Measurements from ENCODE around the gene IL1RAPL1. TPM values are rescaled to one million over a fixed set of nuclear protein-coding genes. Genes with fewer than 3 reads are reported as not detected.

Gene IL1RAPL1
- total and polyA plus RNA-seq, 2 donors (not counting 1 experiment from before 2014, with no cell fraction given), result 0.25 to 2.8 TPM

GRCh38 chrX:28675173-28675572 is 87.9 kb downstream of the IL1RAPL1 start:
- Histone ChIP-seq H2AFZ (ENCODE audit: low read length) (no peak overlapping the region), H3K79me2 (ENCODE audit: control insufficient read depth, insufficient read depth, low read length) (no peaks in the 10 kb centered on the region), H3K9me3 (ENCODE audit: control insufficient read depth, insufficient read depth, low read depth, low read length) (no peaks in the 10 kb centered on the region), H3K4me3 (replicated peaks in 1 of 4; ENCODE audit: control extremely low read depth in 1 of 4, insufficient read depth in 1 of 4, low read depth in 3 of 4, low read length in 4 of 4) (no peak overlapping the region), H3K4me2 (ENCODE audit: extremely low read depth, insufficient read depth, low read length) (no peak overlapping the region), H3K27ac (ENCODE audit: insufficient read depth, low read length) (no peak overlapping the region), H3K27me3 (ENCODE audit: control insufficient read depth, insufficient read depth, low read length) (no peaks in the 10 kb centered on the region), H3K9ac (ENCODE audit: insufficient read depth, low read length) (no peak overlapping the region), H4K20me1 (ENCODE audit: control insufficient read depth, extremely low read depth, insufficient read depth, low read length) (no peaks in the 10 kb centered on the region), H3K4me1 (ENCODE audit: control insufficient read depth, extremely low read depth, insufficient read depth, low read length) (no peaks in the 10 kb centered on the region), H3K36me3 (ENCODE audit: control insufficient read depth, insufficient read depth, low read length) (no peaks in the 10 kb centered on the region)
- TF ChIP-seq, protein P1, sequence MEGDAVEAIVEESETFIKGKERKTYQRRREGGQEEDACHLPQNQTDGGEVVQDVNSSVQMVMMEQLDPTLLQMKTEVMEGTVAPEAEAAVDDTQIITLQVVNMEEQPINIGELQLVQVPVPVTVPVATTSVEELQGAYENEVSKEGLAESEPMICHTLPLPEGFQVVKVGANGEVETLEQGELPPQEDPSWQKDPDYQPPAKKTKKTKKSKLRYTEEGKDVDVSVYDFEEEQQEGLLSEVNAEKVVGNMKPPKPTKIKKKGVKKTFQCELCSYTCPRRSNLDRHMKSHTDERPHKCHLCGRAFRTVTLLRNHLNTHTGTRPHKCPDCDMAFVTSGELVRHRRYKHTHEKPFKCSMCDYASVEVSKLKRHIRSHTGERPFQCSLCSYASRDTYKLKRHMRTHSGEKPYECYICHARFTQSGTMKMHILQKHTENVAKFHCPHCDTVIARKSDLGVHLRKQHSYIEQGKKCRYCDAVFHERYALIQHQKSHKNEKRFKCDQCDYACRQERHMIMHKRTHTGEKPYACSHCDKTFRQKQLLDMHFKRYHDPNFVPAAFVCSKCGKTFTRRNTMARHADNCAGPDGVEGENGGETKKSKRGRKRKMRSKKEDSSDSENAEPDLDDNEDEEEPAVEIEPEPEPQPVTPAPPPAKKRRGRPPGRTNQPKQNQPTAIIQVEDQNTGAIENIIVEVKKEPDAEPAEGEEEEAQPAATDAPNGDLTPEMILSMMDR (conservative IDR thresholded peaks at IDR 0.05 in 1 of 2, IDR thresholded peaks at IDR 0.05 in 1 of 2; ENCODE audit: low read depth in 1 of 2, low read length in 2 of 2), result no peak
- no peak for TF ChIP-seq EZH2 (IDR thresholded peaks at IDR 0.05; ENCODE audit: low read length, missing control alignments)
- DNase-seq (ENCODE audit: low read depth in 2 of 2), result no peak

GRCh38 chrX:28693101-28693500 is 105.9 kb downstream of the IL1RAPL1 start:
- no peaks in the 10 kb centered on the region for H3K79me2 ChIP-seq (ENCODE audit: control insufficient read depth, insufficient read depth, low read length)
- H2AFZ ChIP-seq (ENCODE audit: low read length), result no peak overlapping the region
- H3K9ac ChIP-seq (ENCODE audit: insufficient read depth, low read length), result no peak overlapping the region
- no peaks in the 10 kb centered on the region for H4K20me1 ChIP-seq (ENCODE audit: control insufficient read depth, extremely low read depth, insufficient read depth, low read length)
- no peaks in the 10 kb centered on the region for H3K27me3 ChIP-seq (ENCODE audit: control insufficient read depth, insufficient read depth, low read length)
- TF ChIP-seq, protein P1 (conservative IDR thresholded peaks at IDR 0.05 in 1 of 2, IDR thresholded peaks at IDR 0.05 in 1 of 2; ENCODE audit: low read depth in 1 of 2, low read length in 2 of 2), result no peak
- no peak for TF ChIP-seq EZH2 (IDR thresholded peaks at IDR 0.05; ENCODE audit: low read length, missing control alignments)
- H3K4me3 ChIP-seq (replicated peaks in 1 of 4; ENCODE audit: control extremely low read depth in 1 of 4, insufficient read depth in 1 of 4, low read depth in 3 of 4, low read length in 4 of 4), result no peak overlapping the region
- no peaks in the 10 kb centered on the region for H3K4me1 ChIP-seq (ENCODE audit: control insufficient read depth, extremely low read depth, insufficient read depth, low read length)
- no peaks in the 10 kb centered on the region for H3K9me3 ChIP-seq (ENCODE audit: control insufficient read depth, insufficient read depth, low read depth, low read length)
- peak in 1 of 2 donors; percentile 2 for DNase-seq (ENCODE audit: low read depth in 2 of 2)
- no peak overlapping the region for H3K4me2 ChIP-seq (ENCODE audit: extremely low read depth, insufficient read depth, low read length)
- H3K27ac ChIP-seq (ENCODE audit: insufficient read depth, low read length), result no peak overlapping the region
- H3K36me3 ChIP-seq (ENCODE audit: control insufficient read depth, insufficient read depth, low read length), result no peaks in the 10 kb centered on the region

- Histone ChIP-seq H3K4me2 (ENCODE audit: extremely low read depth, insufficient read depth, low read length) (no peak overlapping the region), H3K9me3 (ENCODE audit: control insufficient read depth, insufficient read depth, low read depth, low read length) (no peaks in the 10 kb centered on the region), H3K27ac (ENCODE audit: insufficient read depth, low read length) (no peak overlapping the region), H2AFZ (ENCODE audit: low read length) (no peak overlapping the region), H3K4me1 (ENCODE audit: control insufficient read depth, extremely low read depth, insufficient read depth, low read length) (no peaks in the 10 kb centered on the region), H3K36me3 (ENCODE audit: control insufficient read depth, insufficient read depth, low read length) (no peaks in the 10 kb centered on the region), H3K9ac (ENCODE audit: insufficient read depth, low read length) (no peak overlapping the region), H3K27me3 (ENCODE audit: control insufficient read depth, insufficient read depth, low read length) (no peaks in the 10 kb centered on the region), H3K79me2 (ENCODE audit: control insufficient read depth, insufficient read depth, low read length) (no peaks in the 10 kb centered on the region), H3K4me3 (replicated peaks in 1 of 4; ENCODE audit: control extremely low read depth in 1 of 4, insufficient read depth in 1 of 4, low read depth in 3 of 4, low read length in 4 of 4) (no peak overlapping the region), H4K20me1 (ENCODE audit: control insufficient read depth, extremely low read depth, insufficient read depth, low read length) (no peaks in the 10 kb centered on the region)
- no peak for DNase-seq (ENCODE audit: low read depth in 2 of 2)
- no peak for TF ChIP-seq EZH2 (IDR thresholded peaks at IDR 0.05; ENCODE audit: low read length, missing control alignments)
- TF ChIP-seq, protein P1 (conservative IDR thresholded peaks at IDR 0.05 in 1 of 2, IDR thresholded peaks at IDR 0.05 in 1 of 2; ENCODE audit: low read depth in 1 of 2, low read length in 2 of 2), result no peak
Observed at GRCh38 chrX:28697732-28698131, 110.5 kb downstream of the IL1RAPL1 start.

All from fibroblast of lung (primary cell).